Testis (tissue), 3 donors: ENCODE measurements around the gene WFDC1. TPM values are rescaled to one million over a fixed set of nuclear protein-coding genes. Genes with fewer than 3 reads are reported as not detected.

Experiments used
- DNase-seq: peaks from one replicate; pipeline ENCODE4 v3.0.0-alpha.2; 2019
- H3K27ac ChIP-seq, 2 donors: fragments of 200-600 bp; sonication (generic); one replicate each; pipeline ENCODE4 v1.5.1; 2019
- H3K27me3 ChIP-seq: fragments of 200-600 bp; sonication (generic); one replicate; pipeline ENCODE4 v1.5.1; 2019
- H3K36me3 ChIP-seq: fragments of 200-600 bp; sonication (generic); one replicate; pipeline ENCODE4 v1.5.1; 2017; ENCODE audit warnings: low read depth; ENCODE audit errors: missing control alignments
- H3K4me1 ChIP-seq: fragments of 200-600 bp; sonication (generic); one replicate; pipeline ENCODE4 v1.5.1; 2019
- H3K4me3 ChIP-seq, 2 donors: fragments of 200-600 bp; sonication (generic); one replicate each; pipeline ENCODE4 v1.5.1; 2017 to 2019
- H3K9me3 ChIP-seq: fragments of 200-600 bp; sonication (generic); one replicate; pipeline ENCODE4 v1.5.1; 2017
- CTCF ChIP-seq, 3 experiments: fragments of 450-650 bp in 2 of 3; fragments of 200-600 bp in 1 of 3; sonication (generic) in 1 of 3; IDR thresholded peaks; one replicate each; pipeline ENCODE4 v1.5.1; 2016 to 2019; ENCODE audit warnings: antibody characterized with exemption in 3 of 3, mild to moderate bottlenecking in 2 of 3, moderate library complexity in 1 of 3
- POLR2A ChIP-seq: fragments of 450-650 bp; IDR thresholded peaks from one replicate; pipeline ENCODE4 v1.6.1; 2017; ENCODE audit warnings: antibody characterized with exemption, mild to moderate bottlenecking, moderate library complexity
- WGBS, 2 donors: methylation state at CpG; one replicate each; pipeline ENCODE4 v1.1.5; 2018; 5-methylcytosine and 5-hydroxymethylcytosine counted together
- intact Hi-C: fragments of 100-400 bp; cut with DNase I; formaldehyde crosslinking; loops from one replicate; pipeline ENCODE4 v1.15.1; 2023; ENCODE audit warnings: low total_unique reads
- polyA plus RNA-seq: library from polyadenylated mRNA; stranded (reverse); fragments of 350-450 nt; fragmentation: Illumina TruSeq; extraction: RNeasy Lipid Tissue Mini Kit (QIAGEN cat#74804); gene quantifications from one replicate; pipeline ENCODE4 v1.2.3, GENCODE V29; 2014; ENCODE audit warnings: low read depth, low replicate concordance; ENCODE audit not compliant: insufficient read depth
- total RNA-seq, 2 donors: library from RNA; depleted of rRNA; stranded (reverse); fragments of >200 nt; gene quantifications; one replicate each; pipeline ENCODE4 v1.2.3, GENCODE V29; 2016

WFDC1 gene
- total and polyA plus RNA-seq, 3 donors from 2014 or later: 16.4 to 23.5 (median 18.9) TPM

- H3K9me3 ChIP-seq: no peaks in the 10 kb centered on the region
- WGBS, 2 donors: 92 to 95% methylated on average over 5 of the region's 5 CpGs
- no peak overlapping the region for H3K4me3 ChIP-seq
- intact Hi-C loops: no loop called here
- TF ChIP-seq POLR2A (no peak), CTCF (IDR thresholded peaks at IDR 0.05) (no peak)
- DNase-seq: no peak
- no peak overlapping the region for H3K27ac ChIP-seq
- H3K27me3 ChIP-seq: no peaks in the 10 kb centered on the region
- H3K36me3 ChIP-seq: no peaks in the 10 kb centered on the region
- H3K4me1 ChIP-seq: no peaks in the 10 kb centered on the region
Observed at GRCh38 chr16:84247844-84248243, 46.8 kb upstream of the WFDC1 start.

- no peak for DNase-seq
- Histone ChIP-seq H3K4me1 (no peaks in the 10 kb centered on the region), H3K27ac (no peak overlapping the region), H3K36me3 (no peaks in the 10 kb centered on the region), H3K9me3 (no peaks in the 10 kb centered on the region), H3K4me3 (no peak overlapping the region), H3K27me3 (no peaks in the 10 kb centered on the region)
- TF ChIP-seq POLR2A (no peak), CTCF (IDR thresholded peaks at IDR 0.05) (no peak)
- WGBS, 2 donors: 62 to 68% methylated on average over 7 of the region's 7 CpGs
- intact Hi-C loops: no loop called here
Observed at GRCh38 chr16:84252184-84252583, 42.5 kb upstream of the WFDC1 start.

GRCh38 chr16:84253173-84253572, 41.5 kb upstream of the WFDC1 start:
- H3K9me3 ChIP-seq: no peaks in the 10 kb centered on the region
- WGBS, 2 donors: 75% methylated on average over 4 of the region's 4 CpGs
- no peak for DNase-seq
- no peaks in the 10 kb centered on the region for H3K27me3 ChIP-seq
- no peak overlapping the region for H3K27ac ChIP-seq
- H3K36me3 ChIP-seq: no peaks in the 10 kb centered on the region
- intact Hi-C loops: no loop called here
- no peaks in the 10 kb centered on the region for H3K4me1 ChIP-seq
- TF ChIP-seq POLR2A: no peak
- TF ChIP-seq CTCF (IDR thresholded peaks at IDR 0.05): no peak
- H3K4me3 ChIP-seq: no peak overlapping the region

GRCh38 chr16:84254062-84254461, 40.6 kb upstream of the WFDC1 start:
- no peak for DNase-seq
- intact Hi-C loops: no loop called here
- WGBS, 2 donors: 44 to 67% methylated on average over 4 of the region's 4 CpGs
- Histone ChIP-seq H3K4me1 (no peaks in the 10 kb centered on the region), H3K4me3 (no peak overlapping the region), H3K27ac (no peak overlapping the region), H3K36me3 (no peaks in the 10 kb centered on the region), H3K9me3 (no peaks in the 10 kb centered on the region), H3K27me3 (no peaks in the 10 kb centered on the region)
- TF ChIP-seq POLR2A (no peak), CTCF (IDR thresholded peaks at IDR 0.05) (no peak)

GRCh38 chr16:84255050-84255810, 39.4 kb upstream of the WFDC1 start:
- Histone ChIP-seq H3K9me3 (no peaks in the 10 kb centered on the region), H3K27me3 (no peaks in the 10 kb centered on the region), H3K27ac (no peak overlapping the region), H3K4me3 (no peak overlapping the region), H3K4me1 (no peaks in the 10 kb centered on the region), H3K36me3 (no peaks in the 10 kb centered on the region)
- no peak for TF ChIP-seq POLR2A
- TF ChIP-seq CTCF (IDR thresholded peaks at IDR 0.05): no peak
- WGBS, 2 donors: 90 to 91% methylated on average over 4 of the region's 4 CpGs
- no peak for DNase-seq
- intact Hi-C loops: no loop called here
